Activated CD4-positive, alpha-beta T cell treated with anti-CD3 and anti-CD28 coated beads, Interleukin-10, Interleukin-2, amounts not matched to agents 100 ng/mL and 50 ng/mL, durations not matched to agents 16 hours and 8 hours (primary cell): Measurements from ENCODE around the gene PRRT3.
A peak's percentile ranks its signal among the peaks of the same experiment; 100 is the strongest.
"Not testable (repeated sequence)": the region's sequence is repeated elsewhere in the genome, so short reads cannot be mapped to it uniquely, and the experiment has no call there.

ENCODE experiments used
- DNase-seq: peaks from one replicate; pipeline ENCODE4 v3.0.0-alpha.2; 2020

PRRT3 gene

GRCh38 chr3:9947025-9947995, 4.9 kb downstream of the PRRT3 start:
- DNase-seq = no peak

- peak; percentile 85 for DNase-seq
These were observed 5.8 kb downstream of the PRRT3 start for GRCh38 chr3:9946112-9947024.

GRCh38 chr3:9945358-9945757, 6.8 kb downstream of the PRRT3 start:
- no peak for DNase-seq

GRCh38 chr3:9944271-9944670, 7.9 kb downstream of the PRRT3 start:
- no peak for DNase-seq

- DNase-seq = no peak
These were observed 9.1 kb downstream of the PRRT3 start for GRCh38 chr3:9942934-9943690.

- no peak for DNase-seq
These were observed 10.0 kb downstream of the PRRT3 start for GRCh38 chr3:9942164-9942563.

GRCh38 chr3:9940746-9941145, 11.5 kb downstream of the PRRT3 start:
- DNase-seq = no peak

- not testable (repeated sequence) for DNase-seq
These were observed 12.3 kb downstream of the PRRT3 start for GRCh38 chr3:9939906-9940305.

- no peak for DNase-seq
These were observed 13.2 kb downstream of the PRRT3 start for GRCh38 chr3:9938966-9939365.

GRCh38 chr3:9937486-9938238, 14.5 kb downstream of the PRRT3 start:
- DNase-seq = no peak

GRCh38 chr3:9935966-9936510, 16.2 kb downstream of the PRRT3 start:
- DNase-seq = no peak

GRCh38 chr3:9934993-9935392, 17.2 kb downstream of the PRRT3 start:
- no peak for DNase-seq

GRCh38 chr3:9934235-9934621, 18.0 kb downstream of the PRRT3 start:
- DNase-seq = peak; percentile 16

- peak; percentile 98 for DNase-seq
These were observed 18.5 kb downstream of the PRRT3 start, which contains the start of gene CRELD1 for GRCh38 chr3:9933561-9934234. Gene CRELD1, plus strand, starts transcription at chr3:9933834. Its CDS starts 605 bp downstream, at chr3:9934439.

- DNase-seq = peak; percentile 93
These were observed 19.2 kb downstream of the PRRT3 start for GRCh38 chr3:9932843-9933560.

- no peak for DNase-seq
These were observed 19.7 kb downstream of the PRRT3 start for GRCh38 chr3:9932535-9932842.

- no peak for DNase-seq
These were observed 21.3 kb downstream of the PRRT3 start for GRCh38 chr3:9930804-9931418.

GRCh38 chr3:9928158-9928557, 24.1 kb downstream of the PRRT3 start:
- DNase-seq = no peak

GRCh38 chr3:9918261-9919038, 33.8 kb downstream of the PRRT3 start:
- DNase-seq = no peak
